IPS-11a (cell line): Measurements from ENCODE around the gene NFIA.

Experiments used
- H3K4me3 ChIP-seq: one replicate; pipeline ENCODE4 v1.5.1; 2013; ENCODE audit warnings: low read depth, low read length, control low read depth

Gene NFIA

DNA sequence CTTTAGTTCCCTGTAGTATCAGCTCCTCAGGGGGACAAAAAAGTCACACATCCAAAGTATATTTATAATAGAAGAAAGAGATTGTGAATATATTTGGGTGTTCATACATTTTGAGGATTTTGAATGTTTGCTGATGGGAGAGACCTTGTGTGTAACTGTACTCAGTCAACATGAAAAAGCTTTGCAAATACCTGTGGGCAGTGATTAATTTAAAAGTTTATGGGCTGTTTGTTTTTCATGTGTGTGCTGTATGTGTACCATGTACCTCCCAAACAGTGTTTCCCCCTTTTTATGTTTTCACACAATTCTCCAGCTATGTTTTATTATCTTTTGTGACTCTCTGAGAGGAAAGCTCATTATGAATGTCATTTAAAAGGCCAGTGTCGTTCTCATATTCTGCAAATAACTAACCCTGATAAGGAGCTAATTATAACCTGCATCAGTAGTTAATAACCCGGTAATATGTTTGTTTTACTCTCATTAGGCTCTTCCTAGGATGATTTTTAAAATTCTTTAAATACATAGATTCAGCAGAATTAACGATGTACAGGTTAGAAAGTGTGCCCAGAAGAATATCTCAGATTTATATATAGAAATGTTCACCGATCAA, 271.5 kb downstream of the NFIA start:
- no peak overlapping the region for H3K4me3 ChIP-seq

DNA sequence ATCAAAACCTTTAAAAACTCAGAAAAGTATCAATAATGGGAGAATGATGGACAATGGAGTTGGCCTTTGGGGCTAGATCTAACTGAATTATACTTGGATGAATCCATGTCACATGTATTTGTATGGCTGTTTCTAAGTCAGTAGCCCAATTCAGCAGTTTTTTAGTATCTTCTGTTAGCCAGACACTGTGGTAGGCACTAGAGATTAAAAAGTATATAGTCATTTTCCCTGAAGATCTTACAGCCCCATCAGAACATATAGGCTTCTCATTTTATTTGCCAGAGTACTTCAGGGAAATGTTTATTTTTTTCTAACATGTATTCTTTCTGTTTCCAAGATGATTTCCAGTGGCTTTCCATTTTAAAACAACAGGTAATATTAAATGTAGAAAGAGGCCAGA, 273.7 kb downstream of the NFIA start:
- no peak overlapping the region for H3K4me3 ChIP-seq

DNA sequence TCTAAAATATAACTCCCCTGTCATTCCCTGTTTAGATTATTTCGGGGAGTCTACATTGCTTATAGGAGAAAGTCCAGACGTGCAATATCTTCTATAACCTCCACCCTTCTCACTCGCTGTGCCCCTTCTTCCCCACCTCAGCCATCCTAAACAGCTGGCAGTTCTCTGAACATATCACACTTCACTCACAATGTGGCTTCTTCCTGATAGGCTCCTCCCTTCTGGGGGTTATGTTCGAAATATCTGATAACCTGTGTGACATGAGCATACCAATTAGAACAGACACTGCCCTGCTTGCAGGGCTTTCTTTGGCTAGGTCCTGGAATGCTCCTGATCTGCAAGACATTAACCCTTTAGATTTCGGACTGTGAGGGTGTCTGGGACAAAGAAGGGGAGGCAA, 274.6 kb downstream of the NFIA start:
- H3K4me3 ChIP-seq = no peak overlapping the region

DNA sequence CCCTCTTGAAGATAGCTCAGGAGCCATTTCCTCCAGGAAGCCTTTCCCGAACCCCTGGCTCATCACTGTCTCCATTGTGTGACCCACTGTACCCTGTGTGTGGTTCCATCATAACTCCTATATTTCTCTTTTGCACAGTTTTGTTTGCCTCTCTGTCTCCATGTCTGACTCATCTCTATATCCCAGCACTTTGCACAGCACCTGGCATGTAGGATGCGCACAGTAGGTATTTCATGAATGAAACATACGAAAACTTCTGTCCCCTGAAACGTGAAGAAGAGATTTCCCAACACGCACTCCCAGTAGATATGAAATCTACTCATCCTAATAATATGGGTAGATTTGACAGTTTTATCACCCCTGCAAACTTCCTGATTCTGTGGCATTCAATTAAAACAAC, 275.2 kb downstream of the NFIA start:
- H3K4me3 ChIP-seq = no peak overlapping the region

DNA sequence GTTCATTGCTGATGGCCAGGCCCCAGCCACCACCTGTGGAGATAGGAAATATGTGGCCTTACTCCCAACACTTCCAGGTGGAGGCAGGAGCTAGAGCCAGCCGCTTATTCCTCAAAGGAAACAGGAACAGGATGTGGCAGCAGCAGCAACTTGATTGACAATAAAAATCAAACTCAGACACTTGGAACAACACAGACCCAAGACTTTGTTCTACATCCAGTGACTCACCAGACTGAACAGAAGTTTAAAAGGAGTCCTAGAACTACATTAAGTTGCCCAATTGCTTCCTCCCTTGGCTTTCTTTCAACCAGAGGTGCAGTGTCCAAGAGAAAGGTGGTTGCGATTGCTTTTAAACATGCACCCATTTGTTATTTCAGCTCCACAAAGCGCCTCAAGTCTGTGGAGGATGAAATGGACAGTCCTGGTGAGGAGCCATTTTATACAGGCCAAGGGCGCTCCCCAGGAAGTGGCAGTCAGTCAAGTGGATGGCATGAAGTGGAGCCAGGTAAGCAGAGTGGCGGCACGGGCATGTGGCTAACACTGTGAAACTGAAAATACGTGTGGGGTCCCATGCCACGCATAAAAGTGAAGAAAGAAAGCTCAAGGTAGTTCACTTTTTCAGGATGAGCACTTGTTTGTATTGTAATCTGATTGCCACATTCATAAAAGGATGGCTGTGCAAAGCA, 276.6 kb downstream of the NFIA start:
- no peak overlapping the region for H3K4me3 ChIP-seq

DNA sequence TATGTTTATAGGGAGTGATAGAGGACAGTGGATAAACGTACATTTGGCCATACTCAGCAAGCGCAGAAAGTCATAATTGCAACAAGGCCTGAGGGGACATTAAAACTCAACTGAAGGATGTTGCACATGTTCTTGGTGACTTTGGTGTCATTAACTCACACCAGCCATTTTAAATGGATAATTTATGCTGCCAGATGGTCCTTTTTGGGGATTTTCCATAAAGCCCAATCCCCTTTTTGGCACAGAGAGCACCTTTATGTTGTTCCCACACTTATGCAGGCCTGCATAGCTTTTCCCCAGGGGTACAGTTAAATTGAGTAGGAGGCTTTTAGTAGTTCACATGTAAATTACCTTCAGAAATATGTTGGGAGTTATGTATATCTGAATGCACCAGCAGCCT, 279.6 kb downstream of the NFIA start:
- H3K4me3 ChIP-seq = no peak overlapping the region

DNA sequence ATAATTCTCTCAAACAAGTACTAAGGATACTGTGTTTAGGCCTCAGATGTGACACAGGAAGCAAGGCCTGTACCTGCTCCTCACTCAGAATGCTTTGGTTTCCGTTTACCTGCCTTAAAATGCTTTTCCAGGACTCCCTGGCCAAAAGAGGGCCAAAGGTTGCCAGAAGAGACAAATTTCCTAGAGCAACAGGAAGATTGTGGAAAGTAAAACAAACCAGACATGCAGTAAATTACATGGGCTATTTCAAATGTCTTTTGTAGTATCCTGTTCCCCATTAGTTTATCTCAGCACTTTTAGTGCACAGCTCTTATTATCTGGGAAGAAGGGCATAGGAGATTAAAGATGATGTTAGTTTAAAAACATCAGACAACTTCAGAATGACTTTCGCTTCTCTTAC, 280.0 kb downstream of the NFIA start:
- H3K4me3 ChIP-seq = no peak overlapping the region

DNA sequence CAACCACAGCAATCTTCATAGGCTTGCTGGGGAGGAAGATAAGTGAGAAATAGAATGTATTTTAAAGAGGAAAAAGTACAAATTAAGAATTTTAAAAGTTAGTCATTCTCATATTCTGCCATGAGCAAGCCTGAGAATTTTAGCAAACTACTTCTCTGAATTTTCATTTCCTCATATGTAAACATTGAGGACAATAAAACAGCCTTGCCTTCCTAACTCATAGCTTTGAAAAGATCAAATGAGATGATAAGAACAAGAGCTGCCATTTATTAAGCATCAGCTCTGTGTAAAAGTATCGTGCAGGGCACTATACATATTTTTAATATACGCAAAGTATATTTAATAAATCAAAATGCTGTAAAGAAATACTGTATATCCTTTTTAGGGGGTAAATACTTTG, 286.0 kb downstream of the NFIA start:
- no peak overlapping the region for H3K4me3 ChIP-seq

DNA sequence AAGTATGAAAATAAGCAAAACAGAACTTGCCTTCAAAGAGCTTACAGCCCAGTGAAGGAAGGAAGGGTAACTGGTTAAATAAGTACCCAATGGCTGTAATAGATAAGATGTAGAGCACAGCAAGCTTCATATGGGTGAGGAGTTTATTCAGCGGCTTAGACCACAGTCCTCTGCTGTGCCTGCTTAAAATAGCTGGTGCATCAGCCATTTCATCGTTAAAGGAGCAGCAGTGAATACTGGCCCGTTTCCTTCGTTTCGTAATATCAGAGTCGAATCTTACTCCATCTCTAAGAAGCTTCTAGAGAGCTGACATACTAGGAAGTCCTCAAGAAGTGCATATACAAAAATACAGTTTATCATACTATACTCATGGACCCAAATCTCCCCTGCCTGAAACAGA, 286.5 kb downstream of the NFIA start:
- H3K4me3 ChIP-seq = no peak overlapping the region

DNA sequence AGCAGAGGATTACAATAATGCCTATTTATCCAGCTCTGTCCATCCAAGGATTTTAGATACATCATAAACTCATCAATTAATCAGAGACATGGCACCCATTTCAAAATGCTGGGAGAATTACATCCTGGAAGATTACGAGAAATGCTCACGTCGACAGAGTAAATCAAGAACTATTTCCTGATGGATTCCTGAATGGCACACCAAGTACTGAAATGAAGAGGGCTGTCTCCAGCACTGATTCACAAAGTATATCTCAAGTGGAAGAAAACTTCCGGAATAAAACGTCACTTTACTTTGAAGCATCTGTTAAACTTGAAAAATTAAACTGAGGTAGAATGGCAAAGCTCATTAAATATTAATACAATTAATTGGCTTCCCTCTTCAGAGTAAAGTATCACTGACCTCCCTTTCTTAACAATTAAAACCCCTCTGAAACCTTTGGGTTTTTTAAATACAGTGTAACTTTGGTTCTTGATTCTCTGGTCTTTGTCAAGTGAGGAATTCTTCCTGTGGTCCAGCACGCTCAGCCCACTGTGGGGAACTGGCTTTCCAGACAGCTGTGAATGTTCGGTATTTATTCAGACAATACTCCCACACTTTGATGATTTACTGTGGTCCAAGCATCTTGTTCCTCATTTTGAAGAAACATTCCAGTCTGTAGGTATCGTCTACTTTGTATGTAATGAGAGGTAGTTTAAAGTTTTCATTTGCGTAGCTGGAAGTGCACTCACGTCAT, 288.0 kb downstream of the NFIA start:
- no peak overlapping the region for H3K4me3 ChIP-seq

DNA sequence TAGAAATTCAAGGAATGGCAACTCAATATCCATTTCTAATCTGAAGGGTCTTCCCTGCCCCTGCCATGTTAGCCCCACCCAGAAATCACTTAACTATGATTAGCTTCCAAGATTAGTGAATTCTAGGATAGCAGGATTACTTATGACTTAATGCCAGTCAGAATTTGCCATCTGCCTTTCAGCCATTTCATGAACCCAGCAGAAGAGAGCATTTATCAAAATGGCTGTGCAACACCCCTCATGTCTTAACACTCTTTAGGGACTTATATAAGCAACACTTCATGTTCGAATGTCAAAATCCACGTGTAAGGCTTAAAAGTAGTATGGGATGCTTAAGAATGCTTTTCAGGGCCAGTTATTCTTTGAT, 288.5 kb downstream of the NFIA start:
- no peak overlapping the region for H3K4me3 ChIP-seq

DNA sequence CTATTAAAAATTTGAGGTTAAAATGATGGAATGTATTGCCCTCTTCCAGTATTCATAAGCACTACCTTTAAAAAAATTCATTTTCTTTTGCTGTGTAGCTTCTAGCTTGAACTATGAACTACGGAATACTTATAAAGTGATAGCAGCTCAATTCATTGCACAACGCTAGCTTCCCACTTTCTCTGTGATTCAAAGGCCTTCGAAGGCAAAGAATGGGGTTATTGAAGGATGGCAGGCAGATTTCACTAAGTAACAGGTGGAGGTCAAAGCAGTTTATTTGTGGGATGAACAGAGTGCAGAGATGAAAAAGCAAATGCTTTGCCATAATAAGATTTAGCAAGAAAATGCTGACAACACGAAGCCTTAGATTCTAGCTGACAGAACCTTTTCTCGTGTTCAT, 290.6 kb downstream of the NFIA start:
- no peak overlapping the region for H3K4me3 ChIP-seq

DNA sequence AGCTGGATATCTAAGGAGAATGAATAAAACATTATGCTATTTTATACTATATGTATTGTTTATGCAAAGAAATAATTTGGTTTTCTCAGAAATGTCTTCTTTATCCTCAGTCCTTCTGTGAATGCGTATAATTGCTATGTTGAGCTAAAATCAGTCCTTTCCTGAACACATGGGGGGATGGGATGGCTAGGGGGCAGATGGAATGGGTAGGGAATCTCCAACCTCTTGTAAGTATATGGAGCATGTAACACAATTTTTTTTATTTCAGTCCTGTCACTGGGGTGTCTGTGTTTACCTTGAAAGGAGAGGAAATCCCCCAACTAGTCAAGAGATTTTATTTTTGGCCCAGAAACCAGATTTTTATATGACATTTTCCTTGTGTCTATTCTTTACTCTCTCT, 291.8 kb downstream of the NFIA start:
- H3K4me3 ChIP-seq = no peak overlapping the region

DNA sequence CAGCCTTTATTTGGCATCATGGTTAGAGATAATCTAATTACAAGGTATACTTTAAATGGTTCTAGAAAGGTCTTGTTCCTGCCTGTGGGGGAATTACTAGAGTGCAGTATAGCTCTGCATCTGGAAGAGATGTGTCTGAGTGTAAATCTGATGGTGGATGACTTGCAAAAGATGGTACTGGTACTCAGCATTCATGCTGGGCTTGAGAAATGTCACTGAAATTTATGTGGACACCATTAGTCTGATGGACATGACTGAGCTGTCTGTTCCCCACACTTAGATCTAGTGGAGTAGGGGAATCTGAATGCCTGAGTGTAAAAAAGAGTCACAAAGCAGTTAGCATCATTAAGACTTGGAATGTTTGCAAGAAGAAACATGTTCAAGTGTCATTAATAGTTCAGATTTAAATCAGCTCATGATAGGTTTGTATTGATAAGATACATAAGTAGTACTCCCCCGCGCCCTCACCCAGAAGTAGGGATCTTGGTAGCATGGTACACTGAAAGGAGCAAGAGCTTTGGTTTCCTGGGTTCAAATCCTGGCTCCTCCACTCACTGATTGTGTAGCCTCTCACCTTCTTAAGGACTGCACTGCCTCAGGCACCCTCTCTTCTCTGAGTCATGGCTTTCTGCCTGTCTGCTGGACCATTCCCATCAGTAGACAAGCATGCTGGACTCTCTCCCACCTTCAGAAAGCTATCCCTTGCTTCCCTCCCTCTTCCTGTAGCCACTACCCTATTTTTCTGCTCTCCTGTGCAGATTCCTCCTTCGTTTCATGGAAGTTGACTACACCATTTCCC, 292.9 kb downstream of the NFIA start:
- H3K4me3 ChIP-seq = no peak overlapping the region

DNA sequence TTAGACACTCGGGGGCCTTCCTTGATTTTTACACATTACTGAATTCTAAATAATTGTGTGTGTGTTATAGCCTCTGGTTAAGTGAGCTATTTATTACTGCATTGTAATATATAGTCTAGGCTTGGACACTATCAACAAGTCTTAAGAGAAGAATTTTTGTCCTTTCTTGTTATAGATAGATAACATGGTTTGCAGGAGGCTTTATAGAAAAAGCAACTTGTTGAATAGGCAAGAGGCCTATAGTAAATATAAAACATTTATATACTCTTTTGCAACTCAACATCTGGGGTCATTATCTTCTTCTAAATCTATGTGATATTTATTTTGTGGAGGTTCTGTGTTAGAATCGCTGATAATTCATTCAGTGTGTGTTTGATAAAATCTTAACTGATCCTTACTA, 293.8 kb downstream of the NFIA start:
- H3K4me3 ChIP-seq = no peak overlapping the region

DNA sequence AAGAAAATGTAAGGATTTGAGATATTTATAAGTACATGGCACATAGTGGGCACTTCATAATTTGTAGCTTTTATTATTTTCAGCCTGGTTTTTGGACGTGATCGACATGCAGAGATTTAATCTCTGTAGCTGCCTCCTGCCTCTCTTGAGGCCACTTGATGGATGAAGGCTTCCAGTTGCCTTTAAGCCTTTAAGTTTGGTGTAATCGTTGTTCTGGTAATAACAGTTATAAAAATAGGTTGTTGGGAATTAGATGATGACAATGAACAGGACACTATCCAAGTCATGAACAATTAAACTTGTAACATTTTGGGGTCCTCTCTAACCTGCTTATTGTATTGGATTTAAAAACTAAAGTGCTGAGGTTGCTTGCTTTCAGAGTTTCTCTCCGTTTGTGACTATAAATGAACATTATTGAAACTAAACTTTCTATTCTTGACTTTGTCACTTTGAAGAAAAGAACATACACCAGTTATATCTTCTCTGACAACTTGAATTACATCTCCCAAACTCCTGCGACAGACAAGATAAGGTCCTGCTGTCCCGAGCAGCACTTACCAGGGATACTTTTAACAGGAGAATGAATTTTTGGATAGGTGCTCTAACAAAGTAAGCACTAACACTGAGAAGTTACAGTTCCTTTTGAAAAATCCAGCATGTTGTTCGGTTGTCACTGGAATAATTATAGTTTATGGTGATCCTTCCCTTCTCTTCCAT, 295.0 kb downstream of the NFIA start:
- H3K4me3 ChIP-seq = no peak overlapping the region

DNA sequence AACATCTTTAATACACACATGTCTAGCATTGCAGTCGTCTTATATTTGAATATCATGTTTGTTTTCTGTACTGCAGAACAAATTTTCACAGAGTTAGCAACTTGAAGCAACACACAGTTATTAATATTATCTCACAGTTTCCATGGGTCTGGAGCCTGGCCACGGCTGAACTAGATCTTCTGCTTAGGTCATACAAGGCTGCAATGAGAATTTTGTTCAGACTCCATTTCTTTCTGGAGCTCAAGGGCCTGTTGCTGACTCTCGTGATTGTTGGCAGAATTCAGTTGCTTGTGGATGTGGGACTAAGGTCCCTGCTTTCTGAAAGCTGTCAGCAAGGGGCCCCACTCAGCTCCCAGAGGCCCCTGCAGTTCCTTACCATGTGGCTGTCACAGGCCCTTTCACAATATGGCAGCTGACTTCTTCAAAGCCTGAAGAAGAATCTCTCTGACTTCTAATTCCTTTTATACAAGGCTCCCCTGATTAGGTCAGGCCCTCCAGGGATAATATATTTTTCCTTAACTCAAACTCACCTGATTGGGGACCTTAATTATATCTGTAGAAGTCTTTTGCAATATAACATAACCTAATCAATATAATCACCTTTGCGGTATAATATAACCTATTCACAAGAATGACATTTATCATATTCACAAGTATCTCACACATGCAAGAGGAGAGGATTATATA, 296.3 kb downstream of the NFIA start:
- no peak overlapping the region for H3K4me3 ChIP-seq

DNA sequence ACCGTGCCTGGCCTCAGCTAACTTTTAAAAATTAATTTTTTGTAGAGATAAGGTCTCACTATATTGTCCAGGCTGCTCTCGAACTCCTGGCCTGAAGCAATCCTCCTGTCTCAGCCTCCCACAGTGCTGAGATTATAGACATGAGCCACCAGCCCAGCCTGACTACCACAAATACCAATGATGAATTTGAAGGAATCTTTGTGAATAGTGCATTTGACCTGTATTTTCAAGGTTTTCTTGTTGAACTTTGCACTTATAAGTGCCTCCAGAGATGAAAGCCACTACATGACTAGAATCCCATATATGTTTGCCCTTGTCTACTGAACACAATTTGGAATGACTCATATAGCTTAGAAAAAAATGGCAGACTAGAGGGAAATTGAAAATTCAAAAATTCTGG, 297.3 kb downstream of the NFIA start:
- H3K4me3 ChIP-seq = no peak overlapping the region

DNA sequence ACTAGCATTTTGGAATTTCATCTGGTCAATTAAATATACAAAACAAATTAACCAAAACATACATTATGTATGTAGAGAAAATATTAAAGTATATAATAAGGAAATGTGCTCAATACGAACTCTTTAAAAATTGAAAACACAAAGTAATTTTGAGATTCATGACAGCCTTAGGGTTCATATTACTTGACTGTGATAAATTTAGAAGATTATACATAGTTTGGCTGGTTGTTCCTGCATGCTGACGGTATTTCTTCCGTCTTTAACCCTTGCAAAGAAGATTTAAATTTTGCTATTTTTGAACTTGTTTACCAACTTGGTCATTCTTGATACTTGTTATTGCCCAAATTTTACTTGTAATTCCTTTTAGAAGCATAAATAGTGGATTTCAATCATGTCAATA, 298.2 kb downstream of the NFIA start:
- no peak overlapping the region for H3K4me3 ChIP-seq

DNA sequence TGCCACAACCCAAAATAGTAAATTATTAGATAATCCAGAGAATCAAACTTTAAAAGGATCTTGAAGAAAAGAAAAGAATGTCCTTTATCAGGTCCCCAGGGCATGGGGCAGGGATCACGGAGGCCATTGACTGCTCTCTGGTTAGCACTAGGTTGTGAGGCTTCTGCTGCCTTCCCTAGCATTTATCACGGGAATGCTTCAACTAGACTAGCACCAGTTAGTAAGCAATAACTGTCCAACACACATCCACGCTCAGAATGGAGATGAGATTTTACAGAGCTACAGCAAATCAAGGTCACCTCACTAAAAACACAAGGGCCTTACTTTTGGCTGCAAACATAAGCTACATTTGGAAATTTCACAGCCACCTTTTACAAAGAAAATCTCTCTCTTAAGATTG, 304.0 kb downstream of the NFIA start:
- H3K4me3 ChIP-seq = no peak overlapping the region
